ENCODE results near the gene SH2D6.
A peak's percentile ranks its signal among the peaks of the same experiment; 100 is the strongest.
"Not testable (repeated sequence)": the region's sequence is repeated elsewhere in the genome, so short reads cannot be mapped to it uniquely, and the experiment has no call there.

The SH2D6 gene

DNA sequence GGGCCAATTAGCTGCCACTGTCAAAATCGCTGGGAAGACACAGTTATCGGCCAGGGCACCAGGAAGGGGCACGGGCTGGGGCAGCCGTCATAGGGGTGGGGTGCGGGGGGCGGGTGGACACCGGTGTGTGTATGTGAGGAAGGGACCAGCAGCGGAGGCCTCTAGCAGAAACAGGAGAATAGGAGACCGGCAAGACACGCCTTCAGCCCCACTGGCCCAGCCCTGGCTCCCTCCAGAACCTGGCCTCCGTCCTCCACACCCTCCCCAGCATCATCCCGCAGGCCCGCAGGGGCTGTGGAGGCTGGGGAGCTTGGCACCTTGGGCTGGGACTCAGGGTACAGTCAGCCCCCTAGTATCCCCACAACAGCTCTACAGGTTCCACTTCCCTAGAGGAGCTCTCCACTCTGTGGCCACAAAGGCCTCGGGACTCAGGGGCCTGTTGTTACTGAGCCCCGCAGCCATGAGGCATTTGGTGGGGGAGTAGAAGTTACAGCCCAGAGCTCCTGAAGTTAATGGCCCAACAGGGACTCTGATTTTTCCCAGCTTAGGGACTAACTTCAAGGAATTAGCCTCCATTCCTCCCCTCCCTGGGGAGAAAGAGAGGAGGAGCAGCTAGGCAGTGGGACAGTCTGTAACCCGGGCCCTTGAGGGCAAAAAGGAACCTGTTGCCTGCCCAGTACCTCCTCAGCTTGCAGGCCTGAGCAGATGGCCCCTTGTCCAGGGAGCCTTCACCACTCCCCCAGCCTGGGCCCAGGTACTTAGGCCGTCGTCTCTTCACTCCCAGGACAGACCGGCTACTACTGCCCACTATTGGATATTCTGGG lies 19.9 kb downstream of the SH2D6 start:
- DNase-seq = peak in 18 of 51 donors; percentile 40 to 86 (median 62)

GRCh38 chr2:85439025-85439472 lies 20.5 kb downstream of the SH2D6 start:
- DNase-seq = no peak

DNA sequence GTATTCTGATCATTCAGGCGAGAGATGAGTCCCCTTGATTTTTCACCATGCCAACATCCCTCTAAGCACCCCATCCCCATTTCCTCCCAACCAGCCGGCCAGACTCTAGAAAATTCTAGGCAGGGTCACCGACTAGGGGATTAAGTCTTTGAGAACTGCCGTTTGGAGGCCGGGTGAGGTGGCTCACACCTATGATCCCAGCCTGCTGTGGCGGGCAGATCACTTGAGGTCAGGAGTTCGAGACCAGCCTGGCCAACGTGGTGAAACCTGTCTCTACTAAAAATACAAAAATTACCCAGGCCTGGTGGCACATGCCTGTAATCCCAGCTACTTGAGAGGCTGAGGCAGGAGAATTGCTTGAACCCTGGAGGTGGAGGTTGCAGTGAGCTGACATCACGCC lies 21.1 kb downstream of the SH2D6 start:
- not testable (repeated sequence) for DNase-seq

- no peak for DNase-seq
These were observed 21.5 kb downstream of the SH2D6 start for GRCh38 chr2:85439986-85440385.

DNA sequence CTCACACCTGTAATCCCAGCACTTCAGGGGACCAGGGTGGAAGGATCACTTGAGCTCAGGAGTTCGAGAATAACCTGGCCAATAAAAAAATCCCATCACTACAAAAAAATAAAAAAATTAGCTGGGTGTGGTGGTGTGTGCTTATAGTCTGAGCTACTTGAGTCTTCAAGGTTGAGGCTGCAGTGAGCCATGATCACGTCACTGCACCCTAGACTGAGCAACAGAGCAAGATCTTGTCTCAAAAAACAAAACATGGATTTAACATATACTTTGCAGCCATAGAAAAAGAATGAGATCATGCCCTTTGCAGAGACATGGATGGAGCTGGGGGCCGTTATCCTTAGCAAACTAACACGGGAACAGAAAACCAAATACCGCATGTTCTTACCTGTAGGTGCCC lies 22.2 kb downstream of the SH2D6 start:
- no peak for DNase-seq

DNA sequence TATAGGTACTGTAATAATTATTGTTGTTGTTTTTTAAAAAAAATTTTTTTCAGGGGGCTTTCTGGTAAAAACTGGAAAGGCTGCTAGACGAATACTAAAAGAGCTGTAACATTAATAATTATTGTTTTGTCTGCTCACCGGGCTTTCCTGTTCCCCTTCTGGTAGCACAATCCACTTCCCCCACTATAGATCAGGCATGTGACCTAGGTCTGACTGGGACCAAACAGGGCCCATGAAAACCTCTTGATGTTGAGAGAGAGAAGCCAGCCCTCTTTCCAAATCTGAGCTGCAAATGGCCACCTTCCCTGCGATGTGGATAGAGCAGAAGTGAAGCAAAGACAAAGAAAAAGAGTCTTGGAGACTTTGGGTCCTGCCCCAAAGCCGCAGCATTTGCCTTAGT lies 23.4 kb downstream of the SH2D6 start:
- DNase-seq = no peak

GRCh38 chr2:85444629-85445172 lies 26.2 kb downstream of the SH2D6 start:
- no peak for DNase-seq

GRCh38 chr2:85445316-85446295 lies 27.1 kb downstream of the SH2D6 start:
- peak in 6 of 51 donors; percentile 19 to 50 (median 36) for DNase-seq

GRCh38 chr2:85446296-85447221 lies 28.0 kb downstream of the SH2D6 start:
- DNase-seq = peak in 8 of 51 donors; percentile 17 to 60 (median 46)

DNA sequence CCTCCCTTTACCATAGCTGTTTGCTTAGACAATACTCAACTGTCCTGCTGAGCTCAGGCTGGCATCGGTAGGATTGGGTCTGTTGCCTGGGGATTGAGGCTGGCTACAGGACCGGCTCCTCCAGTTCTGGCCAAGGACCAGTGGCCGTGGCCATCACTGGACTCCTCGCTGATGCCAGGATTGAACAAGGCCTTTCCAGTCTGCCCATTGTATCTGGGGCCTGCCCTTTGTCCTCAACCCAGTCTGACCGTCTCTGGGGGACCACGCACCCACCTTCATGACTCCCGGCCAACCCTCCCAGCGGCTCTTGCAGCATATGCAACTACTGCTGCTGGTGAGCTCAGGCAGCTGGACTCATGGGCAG lies 28.7 kb downstream of the SH2D6 start:
- DNase-seq = peak in 19 of 51 donors; percentile 12 to 73 (median 44)

GRCh38 chr2:85448461-85449213 lies 30.1 kb downstream of the SH2D6 start:
- DNase-seq = no peak

- DNase-seq = peak in 1 of 51 donors; percentile 22
These were observed 30.7 kb downstream of the SH2D6 start for GRCh38 chr2:85449214-85449588.

DNA sequence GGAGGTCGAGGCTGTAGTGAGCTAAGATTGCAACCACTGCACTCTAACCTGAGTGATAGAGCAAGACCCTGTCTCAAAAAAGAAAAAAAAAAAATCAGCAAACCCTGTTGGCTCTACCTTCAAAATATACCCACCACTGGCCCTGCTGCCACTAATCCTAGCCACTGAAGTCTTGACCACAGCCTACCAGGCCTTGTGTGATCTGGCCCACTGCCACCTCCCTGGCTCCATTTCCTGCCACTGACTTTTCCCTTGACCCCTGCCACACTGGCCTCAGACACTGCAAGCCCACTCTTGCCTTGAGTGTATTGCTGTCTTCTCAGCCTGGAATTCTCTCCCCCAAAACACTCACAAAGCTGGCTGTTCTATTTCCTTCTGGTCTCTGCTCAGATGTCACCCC lies 33.7 kb downstream of the SH2D6 start:
- DNase-seq = no peak

DNA sequence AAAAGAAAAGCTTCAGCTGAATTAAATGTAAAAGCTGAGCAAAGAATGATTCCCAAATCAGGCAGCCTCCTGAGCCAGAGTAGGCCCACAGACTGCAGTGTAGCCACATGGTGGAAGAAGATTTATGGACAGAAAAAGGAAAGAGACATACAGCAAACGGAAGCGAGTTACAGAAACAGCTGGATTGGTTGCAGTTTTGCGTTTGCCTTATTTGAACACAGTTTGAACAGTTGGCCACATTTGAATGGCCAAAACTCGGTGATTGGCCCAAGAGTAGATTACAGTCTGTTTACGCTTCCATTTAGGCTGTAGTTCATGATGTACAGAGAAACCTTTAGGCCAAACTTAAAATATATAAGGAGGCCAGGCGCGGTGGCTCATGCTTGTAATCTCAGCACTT lies 35.1 kb downstream of the SH2D6 start:
- no peak for DNase-seq

DNA sequence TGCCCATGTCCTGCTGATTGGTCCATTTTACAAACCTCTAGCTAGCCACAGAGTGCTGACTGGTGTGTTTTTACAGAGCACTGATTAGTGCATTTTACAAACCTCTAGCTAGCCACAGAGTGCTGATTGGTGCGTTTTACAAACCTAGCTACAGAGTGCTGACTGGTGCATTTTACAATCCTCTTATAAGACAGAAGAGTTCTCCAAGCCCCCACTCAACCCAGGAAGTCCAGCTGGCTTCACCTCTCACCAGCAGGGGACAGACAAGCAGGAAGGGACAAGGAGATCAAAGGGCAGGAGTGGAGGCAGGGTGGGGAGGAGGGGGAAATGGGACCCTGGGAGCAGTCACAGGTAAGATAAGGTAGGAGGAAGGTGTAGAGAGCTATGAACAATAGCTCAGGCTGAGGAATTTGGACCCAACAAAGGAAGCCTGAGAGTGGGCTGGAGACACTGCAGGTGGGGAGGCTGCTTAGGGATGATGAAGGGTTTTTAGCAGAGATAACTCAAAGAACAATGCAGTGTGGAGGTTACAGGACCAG lies 37.1 kb downstream of the SH2D6 start:
- DNase-seq = no peak

DNA sequence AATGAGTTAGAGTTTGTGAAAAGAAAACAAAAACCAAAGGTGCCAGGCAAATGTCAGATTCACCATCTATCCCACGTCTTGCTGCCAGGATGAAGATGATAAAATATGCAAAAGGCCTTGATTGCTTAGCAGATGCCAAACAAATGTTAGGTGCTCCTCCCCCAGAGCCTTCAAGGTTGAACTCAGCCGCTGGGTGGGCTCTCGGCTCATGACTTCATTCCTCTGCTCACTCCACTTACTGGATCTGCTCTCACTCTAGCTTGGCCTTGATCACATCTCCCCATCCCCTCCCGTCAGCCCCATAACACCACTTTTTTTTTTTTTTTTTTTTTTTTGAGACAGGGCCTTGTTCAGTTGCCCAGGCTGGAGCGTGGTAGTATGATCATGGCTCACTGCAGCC lies 38.5 kb downstream of the SH2D6 start:
- no peak for DNase-seq

DNA sequence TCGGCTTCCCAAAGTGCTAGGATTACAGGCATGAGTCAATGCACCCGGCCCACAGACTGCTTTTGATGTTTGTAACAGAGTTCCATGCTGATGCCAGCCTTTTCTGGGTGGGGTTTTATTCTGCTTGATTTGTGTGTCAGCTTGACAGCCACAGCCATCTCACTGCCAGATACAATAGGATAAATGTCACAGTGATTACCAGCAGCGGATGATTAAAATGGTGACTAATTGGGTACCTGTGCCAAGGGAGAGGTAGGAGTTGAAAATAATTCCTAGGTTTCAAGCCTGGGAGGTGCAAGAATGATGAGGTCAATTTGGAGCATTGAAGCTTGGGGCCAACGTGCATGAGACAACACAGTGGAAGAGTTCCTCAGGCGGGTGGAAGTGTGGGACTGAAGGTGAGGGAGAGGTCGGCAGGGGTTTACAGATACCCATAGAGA lies 39.4 kb downstream of the SH2D6 start:
- peak in 2 of 51 donors; percentile 10 to 62 for DNase-seq

DNA sequence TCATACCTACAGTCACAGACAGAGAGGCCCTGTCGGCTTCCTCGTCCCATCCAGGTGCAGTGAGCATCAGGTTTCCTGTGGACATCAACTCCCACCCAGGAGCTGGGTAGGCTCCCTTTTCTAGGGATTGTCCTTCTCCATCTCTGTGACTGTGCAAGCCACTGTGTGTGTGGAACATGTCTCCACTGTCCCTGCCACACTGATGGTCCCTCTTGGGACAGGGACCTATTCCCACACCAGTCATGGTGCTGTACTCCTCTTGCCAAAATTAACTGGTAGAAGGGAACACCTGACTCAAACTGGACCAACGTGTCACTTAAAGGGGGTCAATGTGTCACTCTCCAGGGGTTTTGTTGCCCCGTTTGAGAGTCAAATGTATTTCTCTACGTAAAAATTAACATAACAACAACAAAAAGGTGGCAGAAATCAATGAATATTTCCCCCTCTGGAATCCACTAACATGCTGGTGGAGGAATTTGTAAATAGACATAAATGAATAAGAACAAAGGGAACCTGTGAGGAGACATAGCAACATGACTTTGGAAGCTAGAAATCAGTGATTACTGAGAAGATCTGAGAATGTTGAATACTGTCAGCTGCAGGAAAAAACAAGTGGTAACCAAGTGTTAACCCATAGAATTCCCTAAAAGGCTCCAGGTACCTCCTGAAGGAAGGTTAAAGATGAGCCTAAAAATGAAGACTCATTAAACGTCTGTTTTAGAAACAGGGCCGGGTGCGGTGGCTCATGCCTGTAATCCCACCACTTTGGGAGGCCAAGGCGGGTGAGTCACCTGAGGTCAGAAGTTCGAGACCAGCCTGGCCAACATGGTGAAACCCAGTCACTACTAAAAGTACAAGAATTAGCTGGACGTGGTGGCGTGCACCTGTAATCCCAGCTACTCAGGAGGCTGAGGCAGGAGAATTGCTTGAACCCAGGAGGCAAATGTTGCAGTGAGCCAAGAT lies 40.4 kb downstream of the SH2D6 start:
- DNase-seq = no peak

- no peak for DNase-seq
These were observed 41.3 kb downstream of the SH2D6 start for GRCh38 chr2:85459771-85460170.

Measured in hypothalamus (tissue), 51 donors.